WTC11 (cell line): ENCODE data around the gene BRME1.

Source experiments
- JUN ChIP-seq: sonication (generic); formaldehyde crosslinking; IDR thresholded peaks from 2 replicates; pipeline ENCODE4 v1.8.0; 2023; ENCODE audit warnings: mild to moderate bottlenecking, missing genetic modification reagents
- SMAD4 ChIP-seq: sonication (generic); formaldehyde crosslinking; IDR thresholded peaks from 2 replicates; pipeline ENCODE4 v1.8.0; 2022; ENCODE audit warnings: mild to moderate bottlenecking, missing genetic modification reagents
- SP1 ChIP-seq: sonication (generic); formaldehyde crosslinking; conservative IDR thresholded peaks from 2 replicates; pipeline ENCODE4 v1.8.1; 2022; ENCODE audit warnings: missing genetic modification reagents
- ZNF396 ChIP-seq: fragments of 250-450 bp; sonication (Bioruptor Pico); IDR thresholded peaks from 2 replicates; pipeline ENCODE4 v1.8.0; 2021; ENCODE audit warnings: mild to moderate bottlenecking, moderate library complexity, borderline replicate concordance
- TF ChIP-seq, protein P1 (sequence below): fragments of 200-600 bp; IDR thresholded peaks from 2 replicates; pipeline ENCODE4 v1.8.0; 2022; ENCODE audit warnings: antibody characterized with exemption
- TF ChIP-seq, protein P2 (sequence below): sonication (generic); formaldehyde crosslinking; IDR thresholded peaks from 2 replicates; pipeline ENCODE4 v1.8.0; 2022; ENCODE audit warnings: mild to moderate bottlenecking, missing genetic modification reagents
- TF ChIP-seq, protein P3 (sequence below): sonication (generic); formaldehyde crosslinking; IDR thresholded peaks from 2 replicates; pipeline ENCODE4 v1.8.1; 2023; ENCODE audit warnings: mild to moderate bottlenecking, missing genetic modification reagents, borderline replicate concordance
- TF ChIP-seq, protein P4 (sequence below): sonication (generic); formaldehyde crosslinking; IDR thresholded peaks from 2 replicates; pipeline ENCODE4 v1.8.1; 2023; ENCODE audit warnings: mild to moderate bottlenecking, missing genetic modification reagents
- TF ChIP-seq, protein P5 (sequence below): sonication (generic); formaldehyde crosslinking; conservative IDR thresholded peaks from 2 replicates; pipeline ENCODE4 v1.8.1; 2023; ENCODE audit warnings: mild to moderate bottlenecking, low read depth, missing genetic modification reagents, moderate library complexity
- TF ChIP-seq, protein P6 (sequence below): sonication (generic); formaldehyde crosslinking; IDR thresholded peaks from 2 replicates; pipeline ENCODE4 v1.8.1; 2023; ENCODE audit warnings: mild to moderate bottlenecking, missing genetic modification reagents, moderate library complexity
- TF ChIP-seq, protein P7 (sequence below): sonication (generic); formaldehyde crosslinking; IDR thresholded peaks from 2 replicates; pipeline ENCODE4 v1.8.0; 2022; ENCODE audit warnings: mild to moderate bottlenecking, missing genetic modification reagents

DNA sequence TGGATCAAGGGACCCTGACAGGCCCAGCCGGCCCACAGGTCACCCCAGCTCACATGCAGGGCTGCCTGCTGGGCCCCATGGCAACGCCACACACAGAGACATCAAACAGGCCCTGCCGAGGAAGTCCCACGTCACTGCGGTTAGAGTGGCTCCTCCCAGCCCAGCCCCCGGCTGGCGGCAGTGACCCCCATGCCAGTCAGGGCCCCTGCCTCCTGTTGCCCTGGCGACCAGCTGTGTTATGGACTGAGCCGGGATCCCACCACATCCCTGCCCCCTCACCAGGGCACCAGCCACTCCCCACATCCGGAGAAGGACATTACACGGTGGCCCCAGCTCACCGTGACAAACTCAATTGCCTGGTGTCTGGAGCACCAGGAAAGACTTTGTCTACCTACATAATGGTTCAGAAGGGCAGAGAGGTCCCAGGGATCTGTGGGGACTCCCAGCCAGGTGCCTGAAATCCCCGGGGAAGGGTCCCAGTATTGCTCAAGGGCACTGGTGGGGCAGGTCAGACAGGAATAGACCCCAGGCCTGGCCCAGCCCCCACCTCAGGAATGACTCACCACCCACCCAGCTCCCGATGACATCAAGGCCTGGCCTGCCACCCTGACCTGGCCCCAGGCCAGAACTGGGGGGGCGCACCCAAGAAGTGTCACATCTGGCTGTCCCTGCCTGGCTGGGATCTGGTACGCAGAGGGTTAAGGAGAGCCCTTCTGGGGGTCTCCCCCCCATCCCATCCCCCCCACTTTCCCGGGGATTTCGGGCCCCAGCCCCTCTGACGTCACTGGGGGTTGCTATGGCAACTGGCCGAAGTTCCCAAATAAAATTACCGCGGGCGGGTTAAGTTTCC is 59.1 kb downstream of the BRME1 start:
- TF ChIP-seq, protein P1, sequence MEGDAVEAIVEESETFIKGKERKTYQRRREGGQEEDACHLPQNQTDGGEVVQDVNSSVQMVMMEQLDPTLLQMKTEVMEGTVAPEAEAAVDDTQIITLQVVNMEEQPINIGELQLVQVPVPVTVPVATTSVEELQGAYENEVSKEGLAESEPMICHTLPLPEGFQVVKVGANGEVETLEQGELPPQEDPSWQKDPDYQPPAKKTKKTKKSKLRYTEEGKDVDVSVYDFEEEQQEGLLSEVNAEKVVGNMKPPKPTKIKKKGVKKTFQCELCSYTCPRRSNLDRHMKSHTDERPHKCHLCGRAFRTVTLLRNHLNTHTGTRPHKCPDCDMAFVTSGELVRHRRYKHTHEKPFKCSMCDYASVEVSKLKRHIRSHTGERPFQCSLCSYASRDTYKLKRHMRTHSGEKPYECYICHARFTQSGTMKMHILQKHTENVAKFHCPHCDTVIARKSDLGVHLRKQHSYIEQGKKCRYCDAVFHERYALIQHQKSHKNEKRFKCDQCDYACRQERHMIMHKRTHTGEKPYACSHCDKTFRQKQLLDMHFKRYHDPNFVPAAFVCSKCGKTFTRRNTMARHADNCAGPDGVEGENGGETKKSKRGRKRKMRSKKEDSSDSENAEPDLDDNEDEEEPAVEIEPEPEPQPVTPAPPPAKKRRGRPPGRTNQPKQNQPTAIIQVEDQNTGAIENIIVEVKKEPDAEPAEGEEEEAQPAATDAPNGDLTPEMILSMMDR: no peak
- no peak for TF ChIP-seq SMAD4 (CRISPR knock-in tag)
- TF ChIP-seq JUN: no peak
- TF ChIP-seq, protein P2, sequence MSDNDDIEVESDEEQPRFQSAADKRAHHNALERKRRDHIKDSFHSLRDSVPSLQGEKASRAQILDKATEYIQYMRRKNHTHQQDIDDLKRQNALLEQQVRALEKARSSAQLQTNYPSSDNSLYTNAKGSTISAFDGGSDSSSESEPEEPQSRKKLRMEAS (CRISPR knock-in tag): no peak
- TF ChIP-seq, protein P3, sequence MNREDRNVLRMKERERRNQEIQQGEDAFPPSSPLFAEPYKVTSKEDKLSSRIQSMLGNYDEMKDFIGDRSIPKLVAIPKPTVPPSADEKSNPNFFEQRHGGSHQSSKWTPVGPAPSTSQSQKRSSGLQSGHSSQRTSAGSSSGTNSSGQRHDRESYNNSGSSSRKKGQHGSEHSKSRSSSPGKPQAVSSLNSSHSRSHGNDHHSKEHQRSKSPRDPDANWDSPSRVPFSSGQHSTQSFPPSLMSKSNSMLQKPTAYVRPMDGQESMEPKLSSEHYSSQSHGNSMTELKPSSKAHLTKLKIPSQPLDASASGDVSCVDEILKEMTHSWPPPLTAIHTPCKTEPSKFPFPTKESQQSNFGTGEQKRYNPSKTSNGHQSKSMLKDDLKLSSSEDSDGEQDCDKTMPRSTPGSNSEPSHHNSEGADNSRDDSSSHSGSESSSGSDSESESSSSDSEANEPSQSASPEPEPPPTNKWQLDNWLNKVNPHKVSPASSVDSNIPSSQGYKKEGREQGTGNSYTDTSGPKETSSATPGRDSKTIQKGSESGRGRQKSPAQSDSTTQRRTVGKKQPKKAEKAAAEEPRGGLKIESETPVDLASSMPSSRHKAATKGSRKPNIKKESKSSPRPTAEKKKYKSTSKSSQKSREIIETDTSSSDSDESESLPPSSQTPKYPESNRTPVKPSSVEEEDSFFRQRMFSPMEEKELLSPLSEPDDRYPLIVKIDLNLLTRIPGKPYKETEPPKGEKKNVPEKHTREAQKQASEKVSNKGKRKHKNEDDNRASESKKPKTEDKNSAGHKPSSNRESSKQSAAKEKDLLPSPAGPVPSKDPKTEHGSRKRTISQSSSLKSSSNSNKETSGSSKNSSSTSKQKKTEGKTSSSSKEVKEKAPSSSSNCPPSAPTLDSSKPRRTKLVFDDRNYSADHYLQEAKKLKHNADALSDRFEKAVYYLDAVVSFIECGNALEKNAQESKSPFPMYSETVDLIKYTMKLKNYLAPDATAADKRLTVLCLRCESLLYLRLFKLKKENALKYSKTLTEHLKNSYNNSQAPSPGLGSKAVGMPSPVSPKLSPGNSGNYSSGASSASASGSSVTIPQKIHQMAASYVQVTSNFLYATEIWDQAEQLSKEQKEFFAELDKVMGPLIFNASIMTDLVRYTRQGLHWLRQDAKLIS (CRISPR knock-in tag): no peak
- TF ChIP-seq ZNF396 (CRISPR knock-in tag): no peak
- no peak for TF ChIP-seq SP1 (CRISPR knock-in tag)
- TF ChIP-seq, protein P4, sequence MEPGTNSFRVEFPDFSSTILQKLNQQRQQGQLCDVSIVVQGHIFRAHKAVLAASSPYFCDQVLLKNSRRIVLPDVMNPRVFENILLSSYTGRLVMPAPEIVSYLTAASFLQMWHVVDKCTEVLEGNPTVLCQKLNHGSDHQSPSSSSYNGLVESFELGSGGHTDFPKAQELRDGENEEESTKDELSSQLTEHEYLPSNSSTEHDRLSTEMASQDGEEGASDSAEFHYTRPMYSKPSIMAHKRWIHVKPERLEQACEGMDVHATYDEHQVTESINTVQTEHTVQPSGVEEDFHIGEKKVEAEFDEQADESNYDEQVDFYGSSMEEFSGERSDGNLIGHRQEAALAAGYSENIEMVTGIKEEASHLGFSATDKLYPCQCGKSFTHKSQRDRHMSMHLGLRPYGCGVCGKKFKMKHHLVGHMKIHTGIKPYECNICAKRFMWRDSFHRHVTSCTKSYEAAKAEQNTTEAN (CRISPR knock-in tag): no peak
- TF ChIP-seq, protein P5, sequence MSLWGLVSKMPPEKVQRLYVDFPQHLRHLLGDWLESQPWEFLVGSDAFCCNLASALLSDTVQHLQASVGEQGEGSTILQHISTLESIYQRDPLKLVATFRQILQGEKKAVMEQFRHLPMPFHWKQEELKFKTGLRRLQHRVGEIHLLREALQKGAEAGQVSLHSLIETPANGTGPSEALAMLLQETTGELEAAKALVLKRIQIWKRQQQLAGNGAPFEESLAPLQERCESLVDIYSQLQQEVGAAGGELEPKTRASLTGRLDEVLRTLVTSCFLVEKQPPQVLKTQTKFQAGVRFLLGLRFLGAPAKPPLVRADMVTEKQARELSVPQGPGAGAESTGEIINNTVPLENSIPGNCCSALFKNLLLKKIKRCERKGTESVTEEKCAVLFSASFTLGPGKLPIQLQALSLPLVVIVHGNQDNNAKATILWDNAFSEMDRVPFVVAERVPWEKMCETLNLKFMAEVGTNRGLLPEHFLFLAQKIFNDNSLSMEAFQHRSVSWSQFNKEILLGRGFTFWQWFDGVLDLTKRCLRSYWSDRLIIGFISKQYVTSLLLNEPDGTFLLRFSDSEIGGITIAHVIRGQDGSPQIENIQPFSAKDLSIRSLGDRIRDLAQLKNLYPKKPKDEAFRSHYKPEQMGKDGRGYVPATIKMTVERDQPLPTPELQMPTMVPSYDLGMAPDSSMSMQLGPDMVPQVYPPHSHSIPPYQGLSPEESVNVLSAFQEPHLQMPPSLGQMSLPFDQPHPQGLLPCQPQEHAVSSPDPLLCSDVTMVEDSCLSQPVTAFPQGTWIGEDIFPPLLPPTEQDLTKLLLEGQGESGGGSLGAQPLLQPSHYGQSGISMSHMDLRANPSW (CRISPR knock-in tag): no peak
- TF ChIP-seq, protein P6, sequence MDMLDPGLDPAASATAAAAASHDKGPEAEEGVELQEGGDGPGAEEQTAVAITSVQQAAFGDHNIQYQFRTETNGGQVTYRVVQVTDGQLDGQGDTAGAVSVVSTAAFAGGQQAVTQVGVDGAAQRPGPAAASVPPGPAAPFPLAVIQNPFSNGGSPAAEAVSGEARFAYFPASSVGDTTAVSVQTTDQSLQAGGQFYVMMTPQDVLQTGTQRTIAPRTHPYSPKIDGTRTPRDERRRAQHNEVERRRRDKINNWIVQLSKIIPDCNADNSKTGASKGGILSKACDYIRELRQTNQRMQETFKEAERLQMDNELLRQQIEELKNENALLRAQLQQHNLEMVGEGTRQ (CRISPR knock-in tag): no peak
- TF ChIP-seq, protein P7, sequence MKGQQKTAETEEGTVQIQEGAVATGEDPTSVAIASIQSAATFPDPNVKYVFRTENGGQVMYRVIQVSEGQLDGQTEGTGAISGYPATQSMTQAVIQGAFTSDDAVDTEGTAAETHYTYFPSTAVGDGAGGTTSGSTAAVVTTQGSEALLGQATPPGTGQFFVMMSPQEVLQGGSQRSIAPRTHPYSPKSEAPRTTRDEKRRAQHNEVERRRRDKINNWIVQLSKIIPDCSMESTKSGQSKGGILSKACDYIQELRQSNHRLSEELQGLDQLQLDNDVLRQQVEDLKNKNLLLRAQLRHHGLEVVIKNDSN: no peak
